ENCODE data around the gene ROBO4.

The ROBO4 gene

GRCh38 chr11:124870430-124870829 is 27.2 kb downstream of the ROBO4 start:
- H3K4me3 ChIP-seq (ENCODE audit: low read depth, low read length): no peak overlapping the region
- no peak for DNase-seq (ENCODE audit: low read depth)
- in situ Hi-C loops (cut with HindIII; ENCODE audit: low sequenced_read_pairs): no loop called here
- no peak for TF ChIP-seq CTCF (IDR thresholded peaks at IDR 0.05; ENCODE audit: low read depth, low read length, missing control alignments)

GRCh38 chr11:124869856-124870387 is 27.7 kb downstream of the ROBO4 start:
- DNase-seq (ENCODE audit: low read depth): no peak
- TF ChIP-seq CTCF (IDR thresholded peaks at IDR 0.05; ENCODE audit: low read depth, low read length, missing control alignments): no peak
- in situ Hi-C loops (cut with HindIII; ENCODE audit: low sequenced_read_pairs): no loop called here
- no peak overlapping the region for H3K4me3 ChIP-seq (ENCODE audit: low read depth, low read length)

GRCh38 chr11:124869331-124869730 is 28.3 kb downstream of the ROBO4 start:
- DNase-seq (ENCODE audit: low read depth): no peak
- TF ChIP-seq CTCF (IDR thresholded peaks at IDR 0.05; ENCODE audit: low read depth, low read length, missing control alignments): no peak
- H3K4me3 ChIP-seq (ENCODE audit: low read depth, low read length): no peak overlapping the region
- in situ Hi-C loops (cut with HindIII; ENCODE audit: low sequenced_read_pairs): no loop called here

- DNase-seq (ENCODE audit: low read depth): no peak
- TF ChIP-seq CTCF (IDR thresholded peaks at IDR 0.05; ENCODE audit: low read depth, low read length, missing control alignments): no peak
- no peak overlapping the region for H3K4me3 ChIP-seq (ENCODE audit: low read depth, low read length)
- in situ Hi-C loops (cut with HindIII; ENCODE audit: low sequenced_read_pairs): no loop called here
Measured at GRCh38 chr11:124868331-124869274, 29.1 kb downstream of the ROBO4 start.

- H3K4me3 ChIP-seq (ENCODE audit: low read depth, low read length): no peak overlapping the region
- in situ Hi-C loops (cut with HindIII; ENCODE audit: low sequenced_read_pairs): no loop called here
- TF ChIP-seq CTCF (IDR thresholded peaks at IDR 0.05; ENCODE audit: low read depth, low read length, missing control alignments): peak; percentile 57
- DNase-seq (ENCODE audit: low read depth): peak; percentile 6
Measured at GRCh38 chr11:124867700-124868099, 30.0 kb downstream of the ROBO4 start.

- peak; percentile 82 for TF ChIP-seq CTCF (IDR thresholded peaks at IDR 0.05; ENCODE audit: low read depth, low read length, missing control alignments)
- no peak for DNase-seq (ENCODE audit: low read depth)
- H3K4me3 ChIP-seq (ENCODE audit: low read depth, low read length): peak overlapping the region; percentile 32
- in situ Hi-C loops (cut with HindIII; ENCODE audit: low sequenced_read_pairs): no loop called here
Measured at GRCh38 chr11:124865902-124866851, 31.5 kb downstream of the ROBO4 start.
